GM19463 (cell line): ENCODE measurements around the gene ZNFX1.
"Not testable (repeated sequence)": the region's sequence is repeated elsewhere in the genome, so short reads cannot be mapped to it uniquely, and the experiment has no call there.

Source experiments
- ATAC-seq: cut with Tn5 transposase; IDR thresholded peaks from one replicate; pipeline ENCODE4 v1.9.1; 2021; ENCODE audit warnings: mild to moderate bottlenecking, moderate library complexity; ENCODE audit not compliant: unreplicated experiment

ZNFX1 gene

DNA sequence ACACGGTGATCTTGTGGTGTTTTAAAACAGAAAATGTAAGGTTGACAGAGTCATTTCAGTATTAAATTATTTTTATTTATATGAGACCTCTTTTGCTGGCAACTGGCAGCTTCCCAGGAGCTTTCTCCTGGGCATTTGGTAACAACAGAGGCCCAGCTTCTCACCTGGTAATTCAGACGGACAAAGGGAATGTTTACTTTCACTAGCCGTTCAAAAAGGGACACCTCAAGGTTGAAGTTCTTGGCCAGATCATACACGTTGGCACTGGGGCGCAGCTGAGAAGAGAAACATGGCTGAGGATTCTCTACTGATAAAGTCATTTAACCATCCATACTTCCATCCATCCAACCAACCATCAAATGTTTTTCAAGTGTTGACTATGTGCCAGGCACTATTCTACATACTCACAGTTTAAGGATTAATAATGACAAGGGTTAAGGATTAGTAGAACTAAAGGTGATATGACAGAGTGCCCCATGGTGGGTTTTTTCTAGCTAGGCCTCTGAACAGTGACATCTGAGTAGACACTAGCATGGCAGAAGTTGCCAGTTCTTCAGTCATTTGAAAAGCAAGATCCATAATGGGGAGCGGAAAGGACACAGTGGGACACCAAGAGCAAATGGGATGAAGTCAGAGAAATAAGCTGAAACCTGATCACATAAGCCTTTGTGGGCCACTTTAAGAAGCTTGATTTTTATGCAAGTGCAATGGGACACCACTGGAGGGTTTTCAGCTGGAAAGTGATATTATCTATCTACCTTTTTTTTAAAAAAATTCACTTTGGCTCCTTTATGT is 25.1 kb downstream of the ZNFX1 start:
- no peak for ATAC-seq

DNA sequence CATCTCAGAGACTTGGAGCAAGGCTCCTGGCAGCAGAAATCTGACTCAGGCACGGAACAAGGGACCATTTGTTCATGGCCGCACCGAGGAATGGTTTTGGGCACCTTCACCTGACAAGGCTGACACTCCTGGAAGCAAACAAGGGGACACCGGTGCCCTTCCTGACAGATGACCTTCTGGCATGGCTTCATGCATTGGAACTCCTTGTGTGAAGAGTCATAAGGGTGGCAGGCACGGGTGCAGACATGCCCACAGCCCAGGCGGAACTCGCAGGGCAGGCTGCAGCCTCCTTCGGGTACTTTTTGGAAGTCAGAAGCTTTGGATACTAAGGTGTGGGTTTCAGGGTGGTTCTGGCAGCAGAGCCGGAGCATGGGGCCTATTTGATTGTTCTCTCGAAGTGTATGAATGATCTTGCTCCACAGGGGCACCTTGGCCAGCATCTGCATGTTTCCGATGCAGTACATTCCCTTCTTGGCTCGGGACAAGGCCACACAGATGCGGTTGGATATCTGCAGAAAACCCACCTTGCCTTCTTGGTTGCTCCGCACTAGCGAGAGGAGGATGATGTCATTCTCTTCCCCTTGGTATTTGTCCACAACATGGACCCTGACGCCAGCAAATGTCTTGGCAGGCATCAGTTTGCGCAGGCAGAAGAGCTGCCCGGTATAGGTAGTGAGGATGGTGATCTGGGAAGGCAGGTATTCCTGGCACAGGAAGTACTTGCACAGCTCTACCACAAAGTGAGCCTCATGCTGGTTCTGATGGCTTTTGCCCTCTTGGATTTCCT is 28.8 kb downstream of the ZNFX1 start:
- ATAC-seq, result no peak

DNA sequence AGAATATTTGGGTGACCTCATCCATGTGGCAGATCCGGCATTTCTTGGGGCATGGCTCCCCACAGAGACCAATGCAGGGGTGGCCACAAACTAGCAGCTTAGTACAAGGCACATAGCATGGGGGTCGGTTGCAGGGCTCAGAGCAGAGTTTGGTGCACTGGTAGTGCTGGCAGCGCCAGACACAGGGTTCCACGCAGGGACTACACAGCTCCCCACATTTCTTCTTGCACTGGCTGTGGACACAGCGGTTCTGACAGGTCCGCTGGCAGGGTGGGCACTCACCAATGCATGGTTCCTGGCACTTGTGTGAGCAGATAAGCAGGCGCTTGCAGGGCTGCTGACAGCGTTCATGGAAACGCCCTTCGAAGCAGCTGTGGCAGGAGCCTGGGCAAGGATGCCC is 29.6 kb downstream of the ZNFX1 start:
- ATAC-seq, result no peak

DNA sequence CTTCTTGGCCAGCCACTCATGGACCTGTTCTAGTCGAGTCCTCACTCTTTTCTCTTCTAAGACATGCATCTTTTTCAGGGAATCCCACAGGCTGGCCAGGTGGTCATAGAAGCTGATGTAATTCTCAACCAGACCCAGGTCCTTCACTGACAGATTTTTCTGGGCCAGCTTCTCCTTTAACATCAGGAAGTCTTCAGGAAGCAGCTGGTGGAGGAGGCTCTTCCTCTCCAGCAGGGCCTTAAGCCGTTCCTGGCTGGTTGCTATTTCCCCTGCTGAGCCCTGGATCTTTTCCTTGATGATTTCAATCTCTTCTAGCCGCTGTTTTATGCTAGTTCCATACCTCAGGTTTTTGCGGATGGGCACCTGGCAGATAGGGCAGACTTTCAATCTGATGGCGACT is 30.1 kb downstream of the ZNFX1 start:
- ATAC-seq, result no peak

DNA sequence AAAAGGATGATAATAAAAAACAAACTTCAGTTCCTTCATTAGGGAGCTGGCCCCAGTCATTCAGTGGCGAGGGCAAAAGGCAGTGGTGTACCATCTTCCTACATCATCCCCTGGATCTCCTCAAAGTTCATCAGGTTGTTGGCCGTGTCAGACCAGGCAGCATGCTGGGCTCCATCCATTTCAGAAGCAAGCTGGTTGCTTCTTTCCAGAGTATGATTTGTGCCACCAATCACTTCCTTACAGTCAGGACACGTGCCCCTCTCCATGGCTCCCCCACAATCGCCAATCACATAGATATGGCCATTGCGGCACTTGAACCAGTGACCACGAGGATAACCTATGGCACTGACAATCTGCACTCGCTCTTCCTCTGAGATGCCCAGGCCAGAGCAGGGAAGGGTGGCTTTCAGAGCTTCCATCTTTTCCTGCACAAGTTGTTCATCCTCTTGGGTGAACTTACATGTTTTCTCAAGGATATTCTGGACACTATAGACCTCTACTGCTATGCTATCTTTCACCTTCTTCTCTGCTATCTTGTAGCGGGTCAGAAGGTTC is 30.6 kb downstream of the ZNFX1 start:
- ATAC-seq, result no peak

GRCh38 chr20:49245921-49246740 is 31.7 kb downstream of the ZNFX1 start:
- no peak for ATAC-seq

DNA sequence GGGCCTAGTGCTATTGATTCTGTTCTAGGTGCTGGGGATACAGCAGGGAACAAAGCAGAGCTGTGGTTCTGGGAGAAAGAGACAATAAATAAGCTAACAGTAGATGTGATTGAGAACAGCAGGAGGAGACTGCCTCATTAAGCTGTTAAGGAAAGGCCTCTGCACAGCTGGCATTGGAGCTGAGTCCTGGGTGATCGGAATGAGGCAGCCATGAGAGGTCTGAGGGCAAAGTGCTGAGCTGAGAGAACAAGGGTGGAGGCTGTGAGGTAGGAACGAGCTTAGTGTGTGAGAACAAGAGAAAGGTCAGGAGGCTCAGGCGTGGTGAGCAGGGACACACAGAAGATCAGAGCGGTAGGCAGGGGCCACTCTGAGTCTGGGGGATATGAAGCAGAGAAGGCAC is 40.3 kb downstream of the ZNFX1 start:
- no peak for ATAC-seq

- no peak for ATAC-seq
These were observed 41.6 kb downstream of the ZNFX1 start for GRCh38 chr20:49236301-49236700.

DNA sequence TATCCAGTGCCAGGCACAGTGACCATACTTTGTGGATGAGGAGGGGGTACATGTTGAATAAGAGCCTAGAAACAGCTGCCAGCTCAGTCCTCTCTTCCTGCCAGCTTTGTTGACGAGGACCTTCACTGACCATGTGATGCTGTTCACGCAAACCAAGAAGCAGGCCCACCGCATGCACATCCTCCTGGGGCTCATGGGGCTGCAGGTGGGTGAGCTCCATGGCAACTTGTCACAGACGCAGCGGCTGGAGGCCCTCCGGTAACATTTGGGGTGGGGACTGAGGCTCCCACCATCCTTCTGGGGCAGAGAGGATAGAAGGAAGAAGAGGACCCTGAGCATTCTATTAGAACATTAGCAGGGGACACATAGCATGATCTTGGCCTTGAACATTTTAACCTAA is 43.0 kb downstream of the ZNFX1 start:
- no peak for ATAC-seq

- ATAC-seq, result no peak
These were observed 44.6 kb downstream of the ZNFX1 start for GRCh38 chr20:49233226-49233625.

GRCh38 chr20:49231471-49231870 is 46.4 kb downstream of the ZNFX1 start:
- ATAC-seq, result no peak

DNA sequence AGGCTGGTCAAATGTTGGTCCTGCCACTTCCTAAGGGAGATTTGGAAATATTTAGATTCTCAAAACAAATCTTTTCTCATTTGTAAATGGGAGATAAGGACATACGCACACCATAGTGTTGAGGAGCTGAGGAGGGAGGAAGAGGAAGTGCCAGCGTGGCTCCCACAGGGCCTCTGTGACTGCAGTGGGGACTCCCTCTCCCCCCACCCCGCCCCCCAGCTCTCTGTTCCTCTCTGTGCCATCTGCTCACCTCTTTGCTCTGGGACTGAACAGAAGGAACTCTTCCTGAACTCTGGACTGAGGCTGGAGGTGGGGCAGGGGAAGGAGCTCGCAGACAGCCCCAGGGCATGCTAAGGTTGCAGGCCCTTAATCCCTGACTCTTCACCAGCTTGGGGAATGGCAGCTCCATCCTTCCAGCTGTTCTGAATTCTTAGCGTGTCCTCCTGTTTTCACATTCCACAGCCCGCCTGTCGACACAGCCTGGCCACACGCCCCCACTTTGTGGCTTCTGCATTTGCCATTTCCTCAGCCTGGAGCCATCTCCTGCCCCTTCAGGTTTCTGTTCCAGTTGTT is 47.2 kb downstream of the ZNFX1 start:
- ATAC-seq, result no peak

- no peak for ATAC-seq
These were observed 47.8 kb downstream of the ZNFX1 start for GRCh38 chr20:49230021-49230420.

- no peak for ATAC-seq
These were observed 48.5 kb downstream of the ZNFX1 start for GRCh38 chr20:49229381-49229780.

GRCh38 chr20:49228676-49229075 is 49.2 kb downstream of the ZNFX1 start:
- ATAC-seq, result no peak

- no peak for ATAC-seq
These were observed 52.0 kb downstream of the ZNFX1 start for GRCh38 chr20:49225896-49226295.

DNA sequence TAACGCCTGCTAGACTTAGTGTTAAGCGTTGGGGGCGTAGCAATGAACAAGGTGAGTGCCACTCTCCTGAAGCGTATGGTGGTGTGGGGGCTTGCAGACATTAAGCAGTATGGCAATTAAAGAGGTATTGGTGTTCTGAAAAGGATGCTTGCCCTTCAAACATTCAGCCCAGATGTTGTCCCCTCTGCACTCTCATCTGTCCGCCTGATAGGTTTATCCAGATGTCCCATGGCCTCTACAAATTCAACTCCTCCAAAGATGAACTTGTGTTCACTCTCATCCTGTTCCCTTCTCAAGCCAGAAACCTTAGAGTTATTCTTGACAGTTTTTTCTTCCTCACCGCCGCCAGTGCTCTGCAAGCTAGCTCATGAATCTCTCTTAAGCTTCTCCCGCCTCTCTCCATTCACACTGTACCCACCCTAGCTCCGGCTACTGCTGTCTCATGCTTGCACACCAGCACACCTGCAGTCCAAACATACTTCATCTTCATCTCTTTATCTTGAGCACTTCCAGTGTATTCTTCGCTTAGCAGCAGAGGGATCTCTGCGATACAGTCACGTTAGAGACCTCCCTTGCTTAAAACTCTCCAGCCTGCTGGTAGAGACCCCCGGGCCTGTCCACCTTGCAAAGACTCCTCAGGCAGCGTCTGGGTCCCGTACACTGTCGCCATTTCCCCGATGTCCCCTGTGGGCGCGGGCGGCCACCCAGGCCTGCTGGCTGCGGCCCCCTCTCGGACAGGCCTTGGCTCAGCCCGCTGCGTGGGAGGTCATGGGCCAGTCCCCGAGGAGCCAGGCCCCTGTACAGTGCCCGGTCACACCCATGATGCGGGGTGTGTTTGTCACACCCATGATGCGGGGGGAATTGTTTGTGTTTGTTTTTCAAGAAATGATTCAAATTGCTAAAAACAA is 57.7 kb downstream of the ZNFX1 start:
- no peak for ATAC-seq

- peak; percentile 93 for ATAC-seq
These were observed 58.5 kb downstream of the ZNFX1 start, which contains the start of gene DDX27 for GRCh38 chr20:49219091-49219923. TSS of gene DDX27 (plus strand) at chr20:49219416. CDS start at chr20:49219449, 33 bp downstream.

DNA sequence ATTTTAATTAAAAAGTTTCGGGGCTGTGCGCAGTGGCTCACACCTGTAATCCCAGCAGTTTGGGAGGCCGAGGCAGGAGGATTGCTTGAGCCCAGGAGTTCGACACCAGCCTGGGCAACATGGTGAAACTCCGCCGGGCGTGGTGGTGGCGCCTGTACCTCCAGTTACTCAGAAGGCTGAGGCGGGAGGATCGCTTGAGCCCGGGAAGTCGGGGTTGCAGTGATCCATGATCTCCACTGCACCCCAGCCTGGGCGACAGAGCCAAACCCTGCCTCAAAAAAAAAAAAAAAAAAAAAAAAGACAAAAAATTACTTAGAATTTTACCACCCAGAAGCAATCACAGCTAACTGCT is 59.1 kb downstream of the ZNFX1 start:
- not testable (repeated sequence) for ATAC-seq
